Upper lobe of right lung (tissue), 1 donor: ENCODE measurements around the gene CRHR2. TPM values are rescaled to one million over a fixed set of nuclear protein-coding genes. Genes with fewer than 3 reads are reported as not detected.

Experiments
- ATAC-seq: fragments of 200-7000 bp; cut with Tn5 transposase; one replicate; pipeline ENCODE4 v1.9.1; 2020; ENCODE audit warnings: mild to moderate bottlenecking, moderate library complexity
- DNase-seq: peaks from one replicate; pipeline ENCODE4 v3.0.0-alpha.2; 2020
- H3K27ac ChIP-seq: fragments of 200-600 bp; one replicate; pipeline ENCODE4 v1.8.0; 2022
- H3K27me3 ChIP-seq: fragments of 200-600 bp; one replicate; pipeline ENCODE4 v1.8.0; 2022; ENCODE audit warnings: mild to moderate bottlenecking
- H3K36me3 ChIP-seq: fragments of 200-600 bp; one replicate; pipeline ENCODE4 v1.8.0; 2022
- H3K4me1 ChIP-seq: fragments of 200-600 bp; one replicate; pipeline ENCODE4 v1.8.0; 2022
- H3K4me3 ChIP-seq: fragments of 200-600 bp; one replicate; pipeline ENCODE4 v1.8.0; 2022; ENCODE audit warnings: mild to moderate bottlenecking
- H3K9me3 ChIP-seq: fragments of 200-600 bp; one replicate; pipeline ENCODE4 v1.8.0; 2022
- intact Hi-C: fragments of 100-400 bp; cut with DNase I; formaldehyde crosslinking; loops from one replicate; pipeline ENCODE4 v1.11.0; 2022
- total RNA-seq: library from RNA; stranded (reverse); fragmentation: NEBNext Ultra II Directional; extraction: Animal tissue kit (Norgen Biotek cat#: 25700); gene quantifications from one replicate; pipeline ENCODE4 v1.2.1, GENCODE V29; 2021
- TF ChIP-seq, protein P1 (sequence below): fragments of 200-600 bp; IDR thresholded peaks from one replicate; pipeline ENCODE4 v1.8.0; 2022; ENCODE audit warnings: antibody characterized with exemption
- donor health status: DM: no; HTN: yes; CAD: no; lungs with severe emphysema.

Gene CRHR2
- total RNA-seq, 1 donor from 2014 or later: not detected

DNA sequence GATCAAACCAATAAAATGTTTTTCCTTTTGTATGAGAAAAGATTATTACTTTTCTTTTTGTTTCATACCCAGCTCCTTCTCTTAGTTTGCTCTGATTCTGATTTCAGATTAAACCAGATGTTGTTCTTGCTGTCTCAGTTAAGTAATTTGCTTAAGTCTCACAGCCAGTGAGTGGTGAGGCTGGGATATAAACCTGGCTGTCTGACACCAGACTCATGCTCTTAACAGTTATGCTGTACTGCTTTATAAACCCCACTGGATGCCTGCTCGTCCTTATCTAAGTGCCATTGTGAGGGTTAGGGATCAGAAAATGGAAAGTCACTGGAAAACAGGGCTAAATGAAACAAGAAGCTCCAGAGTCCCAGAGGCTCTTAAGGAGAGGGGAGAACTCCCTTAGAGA, 63.3 kb downstream of the CRHR2 start:
- Histone ChIP-seq H3K36me3 (peaks cover 85% of the 10 kb centered on the region), H3K4me1 (no peaks in the 10 kb centered on the region), H3K27me3 (no peaks in the 10 kb centered on the region), H3K9me3 (no peaks in the 10 kb centered on the region), H3K4me3 (no peak overlapping the region), H3K27ac (no peak overlapping the region)
- no peak for DNase-seq
- no peak for ATAC-seq
- TF ChIP-seq, protein P1, sequence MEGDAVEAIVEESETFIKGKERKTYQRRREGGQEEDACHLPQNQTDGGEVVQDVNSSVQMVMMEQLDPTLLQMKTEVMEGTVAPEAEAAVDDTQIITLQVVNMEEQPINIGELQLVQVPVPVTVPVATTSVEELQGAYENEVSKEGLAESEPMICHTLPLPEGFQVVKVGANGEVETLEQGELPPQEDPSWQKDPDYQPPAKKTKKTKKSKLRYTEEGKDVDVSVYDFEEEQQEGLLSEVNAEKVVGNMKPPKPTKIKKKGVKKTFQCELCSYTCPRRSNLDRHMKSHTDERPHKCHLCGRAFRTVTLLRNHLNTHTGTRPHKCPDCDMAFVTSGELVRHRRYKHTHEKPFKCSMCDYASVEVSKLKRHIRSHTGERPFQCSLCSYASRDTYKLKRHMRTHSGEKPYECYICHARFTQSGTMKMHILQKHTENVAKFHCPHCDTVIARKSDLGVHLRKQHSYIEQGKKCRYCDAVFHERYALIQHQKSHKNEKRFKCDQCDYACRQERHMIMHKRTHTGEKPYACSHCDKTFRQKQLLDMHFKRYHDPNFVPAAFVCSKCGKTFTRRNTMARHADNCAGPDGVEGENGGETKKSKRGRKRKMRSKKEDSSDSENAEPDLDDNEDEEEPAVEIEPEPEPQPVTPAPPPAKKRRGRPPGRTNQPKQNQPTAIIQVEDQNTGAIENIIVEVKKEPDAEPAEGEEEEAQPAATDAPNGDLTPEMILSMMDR: no peak
- intact Hi-C loops: no loop called here

GRCh38 chr7:30618080-30618676, 64.1 kb downstream of the CRHR2 start:
- Histone ChIP-seq H3K4me3 (no peak overlapping the region), H3K36me3 (peaks cover 85% of the 10 kb centered on the region), H3K4me1 (no peaks in the 10 kb centered on the region), H3K27me3 (no peaks in the 10 kb centered on the region), H3K27ac (no peak overlapping the region), H3K9me3 (no peaks in the 10 kb centered on the region)
- intact Hi-C loops: no loop called here
- no peak for DNase-seq
- ATAC-seq: no peak
- TF ChIP-seq, protein P1: no peak

GRCh38 chr7:30617359-30617758, 64.9 kb downstream of the CRHR2 start:
- peak; percentile 54 for ATAC-seq
- intact Hi-C loops: no loop called here
- H3K27me3 ChIP-seq: no peaks in the 10 kb centered on the region
- no peaks in the 10 kb centered on the region for H3K4me1 ChIP-seq
- peaks cover 85% of the 10 kb centered on the region for H3K36me3 ChIP-seq
- TF ChIP-seq, protein P1: no peak
- no peak overlapping the region for H3K27ac ChIP-seq
- H3K9me3 ChIP-seq: no peaks in the 10 kb centered on the region
- no peak overlapping the region for H3K4me3 ChIP-seq
- DNase-seq: no peak

GRCh38 chr7:30616318-30616717, 65.9 kb downstream of the CRHR2 start:
- Histone ChIP-seq H3K36me3 (peaks cover 85% of the 10 kb centered on the region), H3K4me1 (no peaks in the 10 kb centered on the region), H3K27me3 (no peaks in the 10 kb centered on the region), H3K4me3 (no peak overlapping the region), H3K27ac (no peak overlapping the region), H3K9me3 (no peaks in the 10 kb centered on the region)
- DNase-seq: no peak
- TF ChIP-seq, protein P1: no peak
- peak; percentile 75 for ATAC-seq
- intact Hi-C loops: no loop called here

DNA sequence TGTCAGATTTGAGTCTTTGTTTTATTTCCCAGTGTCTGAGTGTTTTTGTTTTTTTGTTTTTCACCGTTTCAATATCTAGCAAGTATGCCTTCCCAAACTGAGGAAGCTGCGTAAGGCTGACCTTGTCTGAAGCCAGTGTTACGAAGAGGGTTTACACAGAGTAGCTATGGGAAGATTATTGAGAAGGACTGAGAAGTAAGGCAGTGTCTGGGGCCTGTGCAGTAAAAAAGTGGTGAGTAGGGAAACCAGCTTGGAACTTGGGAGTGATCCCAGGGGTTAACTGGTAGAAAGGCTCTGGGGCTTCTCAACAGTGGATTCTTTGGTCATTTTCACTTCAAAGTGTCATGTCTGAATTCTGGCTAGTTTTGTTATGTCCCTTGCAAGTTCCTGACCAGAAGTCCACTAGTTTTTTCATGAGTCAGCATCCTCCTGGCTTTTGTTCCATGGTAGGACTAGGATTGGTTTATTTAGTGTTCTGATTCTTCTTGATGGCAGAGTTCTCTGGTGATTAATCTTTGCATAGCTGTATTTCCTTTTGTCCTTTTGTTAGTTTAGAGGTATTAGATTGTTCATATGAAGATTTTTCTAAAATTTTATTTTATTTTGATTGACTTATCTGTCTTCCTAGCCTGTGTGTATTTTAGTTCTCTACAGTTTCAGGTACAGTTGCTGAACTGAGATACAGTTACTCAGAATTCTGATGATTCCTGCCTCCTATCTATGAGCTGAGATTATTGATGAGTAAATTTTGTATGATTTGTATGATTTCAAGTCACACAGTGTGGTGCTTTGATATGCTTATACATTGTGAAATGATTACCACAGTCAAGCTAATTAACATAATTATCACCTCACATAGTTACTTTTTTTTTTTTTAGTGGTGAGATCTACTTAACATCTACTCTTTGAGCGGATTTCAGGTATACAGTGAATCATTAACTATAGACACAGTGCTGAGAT, 68.6 kb downstream of the CRHR2 start:
- TF ChIP-seq, protein P1: no peak
- Histone ChIP-seq H3K36me3 (peaks cover 92% of the 10 kb centered on the region), H3K27ac (no peak overlapping the region), H3K9me3 (no peaks in the 10 kb centered on the region), H3K4me3 (no peak overlapping the region), H3K4me1 (no peaks in the 10 kb centered on the region), H3K27me3 (no peaks in the 10 kb centered on the region)
- intact Hi-C loops: no loop called here
- DNase-seq (no peak), ATAC-seq (no peak)
